Loucy (cell line): ENCODE measurements around the gene SLC22A1.
"Not testable (repeated sequence)": the region's sequence is repeated elsewhere in the genome, so short reads cannot be mapped to it uniquely, and the experiment has no call there.

ENCODE experiments used
- H2AFZ ChIP-seq: fragments of 200-600 bp; sonication (generic); 2 replicates; pipeline ENCODE4 v1.6.0; 2016; ENCODE audit warnings: antibody characterized with exemption, mild to moderate bottlenecking, low read length, moderate library complexity
- H3F3A ChIP-seq: fragments of 200-600 bp; 2 replicates; pipeline ENCODE4 v1.6.0; 2016; ENCODE audit warnings: antibody characterized with exemption, low read depth, mild to moderate bottlenecking
- H3K27me3 ChIP-seq: fragments of 200-600 bp; sonication (generic); 2 replicates; pipeline ENCODE4 v1.6.1; 2014; ENCODE audit warnings: low read length, mild to moderate bottlenecking; ENCODE audit not compliant: insufficient read depth, poor library complexity, severe bottlenecking
- H3K36me3 ChIP-seq: fragments of 200-600 bp; sonication (generic); 2 replicates; pipeline ENCODE4 v1.6.1; 2016; ENCODE audit warnings: low read length; ENCODE audit not compliant: insufficient read depth
- H3K4me1 ChIP-seq: fragments of 200-600 bp; sonication (generic); 2 replicates; pipeline ENCODE4 v1.5.1; 2014; ENCODE audit warnings: low read length, mild to moderate bottlenecking; ENCODE audit not compliant: insufficient read depth, poor library complexity, severe bottlenecking
- H3K4me2 ChIP-seq: fragments of 200-600 bp; sonication (generic); 2 replicates; pipeline ENCODE4 v1.6.0; 2014; ENCODE audit warnings: antibody characterized with exemption, low read length, low read depth, mild to moderate bottlenecking; ENCODE audit not compliant: poor library complexity, severe bottlenecking
- H3K4me3 ChIP-seq: fragments of 200-600 bp; sonication (generic); 2 replicates; pipeline ENCODE4 v1.5.1; 2014; ENCODE audit warnings: low read length, mild to moderate bottlenecking, mixed read lengths; ENCODE audit not compliant: poor library complexity, severe bottlenecking
- H3K79me2 ChIP-seq: fragments of 200-600 bp; sonication (generic); 2 replicates; pipeline ENCODE4 v1.6.1; 2014; ENCODE audit warnings: low read length; ENCODE audit not compliant: insufficient read depth
- H3K9ac ChIP-seq: fragments of 200-600 bp; sonication (generic); 2 replicates; pipeline ENCODE4 v1.6.0; 2014; ENCODE audit warnings: mild to moderate bottlenecking, low read depth, low read length, moderate library complexity; ENCODE audit not compliant: poor library complexity, severe bottlenecking
- H3K9me2 ChIP-seq: fragments of 200-600 bp; sonication (generic); replicated peaks from 2 replicates; pipeline ENCODE4 v1.6.1; 2016; ENCODE audit warnings: low read depth, low read length, mixed read lengths
- H3K9me3 ChIP-seq: fragments of 200-600 bp; sonication (generic); 2 replicates; pipeline ENCODE4 v1.6.1; 2014; ENCODE audit warnings: mild to moderate bottlenecking, antibody characterized with exemption, low read length, low read depth; ENCODE audit not compliant: insufficient read depth
- H4K20me1 ChIP-seq: fragments of 200-600 bp; sonication (generic); 2 replicates; pipeline ENCODE4 v1.6.0; 2014; ENCODE audit warnings: antibody characterized with exemption, low read length, mild to moderate bottlenecking; ENCODE audit not compliant: insufficient read depth, poor library complexity, severe bottlenecking
- EZH2phosphoT487 ChIP-seq: fragments of 200-600 bp; IDR thresholded peaks from 2 replicates; pipeline ENCODE4 v1.6.1; 2018; ENCODE audit warnings: antibody characterized with exemption, mild to moderate bottlenecking, moderate library complexity, borderline replicate concordance
- TF ChIP-seq, protein P1 (sequence below): fragments of 200-600 bp; sonication (generic); conservative IDR thresholded peaks from 2 replicates; pipeline ENCODE4 v1.5.1; 2014; ENCODE audit warnings: mild to moderate bottlenecking, antibody characterized with exemption, low read length

The SLC22A1 gene

DNA sequence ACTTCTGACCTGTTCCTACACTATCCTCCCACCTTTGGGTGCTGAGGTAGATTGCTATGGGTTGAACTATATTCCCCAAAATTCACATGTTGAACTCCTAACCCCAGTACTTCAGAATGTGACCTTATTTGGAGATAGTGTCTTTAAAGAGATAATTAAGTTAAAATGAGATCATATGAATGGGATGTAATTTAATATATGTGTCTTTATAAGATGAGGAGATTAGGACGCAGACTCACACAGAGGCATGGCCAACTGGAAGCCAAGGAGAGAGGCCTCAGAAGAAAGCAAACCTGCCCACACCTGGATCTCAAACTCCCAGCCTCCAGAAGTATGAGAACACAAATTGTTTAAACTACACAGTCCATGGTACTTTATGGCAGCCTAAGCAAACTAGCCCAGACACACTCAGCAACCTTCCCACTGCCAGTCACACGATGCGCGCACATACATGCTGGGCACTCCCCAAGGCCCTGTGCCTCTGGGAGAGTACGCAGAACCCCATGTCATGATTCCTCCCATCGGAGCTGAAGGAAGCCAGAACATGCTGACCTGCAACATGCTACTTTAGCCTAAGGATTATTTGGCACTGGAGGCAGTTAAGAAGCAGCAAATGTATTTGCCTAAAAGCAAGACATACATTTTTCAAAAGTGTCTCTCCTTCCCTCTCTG, 8.9 kb upstream of the SLC22A1 start:
- Histone ChIP-seq H2AFZ (no peak overlapping the region), H3F3A (no peaks in the 10 kb centered on the region), H3K4me1 (no peaks in the 10 kb centered on the region), H3K9me3 (peaks cover 6% of the 10 kb centered on the region; the same call in 1 of the 2 replicates), H3K27me3 (no peaks in the 10 kb centered on the region), H3K36me3 (no peaks in the 10 kb centered on the region), H3K4me3 (no peak overlapping the region), H3K9ac (no peak overlapping the region), H3K9me2 (no peaks in the 10 kb centered on the region), H4K20me1 (no peaks in the 10 kb centered on the region), H3K4me2 (no peak overlapping the region), H3K79me2 (no peaks in the 10 kb centered on the region)
- TF ChIP-seq EZH2phosphoT487 = no peak
- TF ChIP-seq, protein P1, sequence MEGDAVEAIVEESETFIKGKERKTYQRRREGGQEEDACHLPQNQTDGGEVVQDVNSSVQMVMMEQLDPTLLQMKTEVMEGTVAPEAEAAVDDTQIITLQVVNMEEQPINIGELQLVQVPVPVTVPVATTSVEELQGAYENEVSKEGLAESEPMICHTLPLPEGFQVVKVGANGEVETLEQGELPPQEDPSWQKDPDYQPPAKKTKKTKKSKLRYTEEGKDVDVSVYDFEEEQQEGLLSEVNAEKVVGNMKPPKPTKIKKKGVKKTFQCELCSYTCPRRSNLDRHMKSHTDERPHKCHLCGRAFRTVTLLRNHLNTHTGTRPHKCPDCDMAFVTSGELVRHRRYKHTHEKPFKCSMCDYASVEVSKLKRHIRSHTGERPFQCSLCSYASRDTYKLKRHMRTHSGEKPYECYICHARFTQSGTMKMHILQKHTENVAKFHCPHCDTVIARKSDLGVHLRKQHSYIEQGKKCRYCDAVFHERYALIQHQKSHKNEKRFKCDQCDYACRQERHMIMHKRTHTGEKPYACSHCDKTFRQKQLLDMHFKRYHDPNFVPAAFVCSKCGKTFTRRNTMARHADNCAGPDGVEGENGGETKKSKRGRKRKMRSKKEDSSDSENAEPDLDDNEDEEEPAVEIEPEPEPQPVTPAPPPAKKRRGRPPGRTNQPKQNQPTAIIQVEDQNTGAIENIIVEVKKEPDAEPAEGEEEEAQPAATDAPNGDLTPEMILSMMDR = no peak

DNA sequence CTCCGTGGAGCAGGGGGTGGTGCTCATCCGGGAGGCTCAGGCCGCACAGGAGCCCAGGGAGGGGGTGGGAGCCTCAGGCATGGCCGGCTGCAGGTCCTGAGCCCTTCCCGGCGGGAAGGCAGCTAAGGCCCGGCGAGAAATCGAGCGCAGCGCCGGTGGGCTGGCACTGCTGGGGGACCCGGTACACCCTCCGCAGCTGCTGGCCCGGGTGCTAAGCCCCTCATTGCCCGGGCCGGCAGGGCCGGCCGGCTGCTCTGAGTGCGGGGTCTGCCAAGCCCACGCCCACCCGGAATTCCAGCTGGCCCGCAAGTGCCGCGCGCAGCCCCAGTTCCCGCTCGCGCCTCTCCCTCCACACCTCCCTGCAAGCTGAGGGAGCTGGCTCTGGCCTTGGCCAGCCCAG, 7.1 kb upstream of the SLC22A1 start:
- H3K9me3 ChIP-seq, H3K4me3 ChIP-seq, H3K9ac ChIP-seq, H3F3A ChIP-seq, H3K9me2 ChIP-seq, H3K4me1 ChIP-seq, H3K36me3 ChIP-seq, H4K20me1 ChIP-seq, H3K27me3 ChIP-seq, H2AFZ ChIP-seq, H3K4me2 ChIP-seq, H3K79me2 ChIP-seq: not testable (repeated sequence)

DNA sequence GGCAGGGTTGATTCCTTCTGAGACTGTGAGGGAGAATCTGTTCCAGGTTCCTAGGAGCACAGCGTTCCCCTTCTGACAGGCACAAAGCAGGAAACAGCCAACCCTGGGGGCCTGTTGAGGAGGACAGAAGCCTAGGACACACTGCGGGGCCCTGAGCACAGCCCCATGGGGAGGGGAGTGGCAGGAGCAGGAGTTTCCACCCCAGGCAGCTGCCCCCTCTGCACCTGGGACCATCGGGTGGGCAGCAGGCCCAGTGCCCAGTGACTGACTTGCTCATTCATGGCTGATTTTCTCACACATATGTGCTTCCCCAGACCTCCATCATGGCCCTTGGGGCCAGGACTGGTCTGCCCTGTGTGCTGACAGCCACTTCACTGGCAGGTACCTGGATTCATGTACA, 6.2 kb upstream of the SLC22A1 start:
- H3K79me2 ChIP-seq = no peaks in the 10 kb centered on the region
- no peak overlapping the region for H3K4me3 ChIP-seq
- H3K9me2 ChIP-seq = no peaks in the 10 kb centered on the region
- no peaks in the 10 kb centered on the region for H3F3A ChIP-seq
- no peak overlapping the region for H3K4me2 ChIP-seq
- no peaks in the 10 kb centered on the region for H3K36me3 ChIP-seq
- H3K27me3 ChIP-seq = no peaks in the 10 kb centered on the region
- peaks cover 9% of the 10 kb centered on the region; the same call in 1 of the 2 replicates for H3K9me3 ChIP-seq
- no peaks in the 10 kb centered on the region for H3K4me1 ChIP-seq
- no peak overlapping the region for H2AFZ ChIP-seq
- no peak overlapping the region for H3K9ac ChIP-seq
- H4K20me1 ChIP-seq = no peaks in the 10 kb centered on the region
- TF ChIP-seq, protein P1 = no peak
- TF ChIP-seq EZH2phosphoT487 = no peak

DNA sequence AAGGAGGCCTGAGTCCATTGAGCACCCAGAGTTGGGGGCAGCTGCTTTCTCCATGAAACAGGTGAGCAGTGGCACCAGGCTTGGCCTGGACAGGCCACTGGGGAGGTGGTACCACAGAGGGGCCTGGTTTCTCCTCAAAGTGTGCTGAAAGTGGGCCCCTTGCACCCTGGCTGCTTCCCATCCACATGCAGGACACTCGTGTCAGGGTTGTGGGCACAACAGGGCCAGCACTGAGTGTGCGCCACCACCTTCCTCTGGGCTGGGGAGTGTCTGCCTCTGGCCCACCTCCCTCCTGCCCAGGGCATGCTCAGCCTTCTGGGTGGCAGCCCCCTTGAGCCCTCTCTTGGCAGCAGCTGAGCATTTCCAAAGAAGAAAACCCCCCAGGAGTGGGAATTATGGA, 5.2 kb upstream of the SLC22A1 start:
- Histone ChIP-seq H3K36me3 (no peaks in the 10 kb centered on the region), H3K4me1 (no peaks in the 10 kb centered on the region), H2AFZ (no peak overlapping the region), H3K27me3 (no peaks in the 10 kb centered on the region), H3K9me3 (peaks cover 9% of the 10 kb centered on the region; the same call in 1 of the 2 replicates), H3K9ac (no peak overlapping the region), H3K79me2 (no peaks in the 10 kb centered on the region), H3K9me2 (no peaks in the 10 kb centered on the region), H3F3A (no peaks in the 10 kb centered on the region), H3K4me3 (no peak overlapping the region), H3K4me2 (no peak overlapping the region), H4K20me1 (no peaks in the 10 kb centered on the region)
- TF ChIP-seq, protein P1 = no peak
- no peak for TF ChIP-seq EZH2phosphoT487
